Stimulated activated CD8-positive, alpha-beta memory T cell treated with anti-CD3 and anti-CD28 coated beads, Interleukin-15, amount 100 ng/mL, for 48 hours (primary cell): Measurements from ENCODE around the gene RBM6.
"Not testable (repeated sequence)": the region's sequence is repeated elsewhere in the genome, so short reads cannot be mapped to it uniquely, and the experiment has no call there.

Experiments used
- DNase-seq, 2 donors: peaks; one replicate each; pipeline ENCODE4 v3.0.0-alpha.2; 2020; ENCODE audit warnings: low read depth in 2 of 2

The RBM6 gene

GRCh38 chr3:49992326-49992725 lies 52.4 kb downstream of the RBM6 start:
- no peak for DNase-seq

GRCh38 chr3:49994476-49994875 lies 54.5 kb downstream of the RBM6 start:
- DNase-seq = no peak

- DNase-seq = no peak
These were observed 56.1 kb downstream of the RBM6 start for GRCh38 chr3:49996016-49996415.

GRCh38 chr3:49997862-49998261 lies 57.9 kb downstream of the RBM6 start:
- no peak for DNase-seq

- no peak for DNase-seq
These were observed 58.4 kb downstream of the RBM6 start for GRCh38 chr3:49998326-49998725.

- DNase-seq = no peak
These were observed 61.6 kb downstream of the RBM6 start for GRCh38 chr3:50001511-50001910.

GRCh38 chr3:50003216-50003615 lies 63.3 kb downstream of the RBM6 start:
- DNase-seq = no peak

GRCh38 chr3:50003824-50004223 lies 63.9 kb downstream of the RBM6 start:
- DNase-seq = no peak

- DNase-seq = no peak
These were observed 69.0 kb downstream of the RBM6 start for GRCh38 chr3:50008931-50009330.

- no peak for DNase-seq
These were observed 71.0 kb downstream of the RBM6 start for GRCh38 chr3:50010959-50011358.

GRCh38 chr3:50015918-50016317 lies 76.0 kb downstream of the RBM6 start:
- no peak for DNase-seq

- DNase-seq = no peak
These were observed 88.4 kb downstream of the RBM6 start for GRCh38 chr3:50028346-50028745.

- not testable (repeated sequence) for DNase-seq
These were observed 91.3 kb downstream of the RBM6 start for GRCh38 chr3:50031201-50031600.

- no peak for DNase-seq
These were observed 105.0 kb downstream of the RBM6 start for GRCh38 chr3:50044976-50045375.

- no peak for DNase-seq
These were observed 107.5 kb downstream of the RBM6 start for GRCh38 chr3:50047426-50047825.

GRCh38 chr3:50050361-50050760 lies 110.4 kb downstream of the RBM6 start:
- DNase-seq = no peak

- DNase-seq = no peak
These were observed 117.8 kb downstream of the RBM6 start for GRCh38 chr3:50057756-50058155.

GRCh38 chr3:50068134-50068533 lies 128.2 kb downstream of the RBM6 start:
- no peak for DNase-seq

- DNase-seq = no peak
These were observed 138.1 kb downstream of the RBM6 start for GRCh38 chr3:50078091-50078490.

- no peak for DNase-seq
These were observed 138.7 kb downstream of the RBM6 start for GRCh38 chr3:50078622-50079021.

GRCh38 chr3:50084951-50085350 lies 145.0 kb downstream of the RBM6 start:
- DNase-seq = not testable (repeated sequence)

GRCh38 chr3:50088725-50089608 lies 149.0 kb downstream of the RBM6 start, which contains the start of gene RBM5:
TSS of gene RBM5 (plus strand) at chr3:50088919. CDS start at chr3:50090435, 1,516 bp downstream.
- peak; percentile 89 to 90 for DNase-seq

- no peak for DNase-seq
These were observed 149.6 kb downstream of the RBM6 start for GRCh38 chr3:50089609-50089945.

GRCh38 chr3:50090984-50091383 lies 151.0 kb downstream of the RBM6 start:
- no peak for DNase-seq
